ENCODE data around the gene SPOPL. TPM values are rescaled to one million over a fixed set of nuclear protein-coding genes. Genes with fewer than 3 reads are reported as not detected.

Gene SPOPL
- total RNA-seq, 1 experiment from 2014 or later = 13.6 TPM

DNA sequence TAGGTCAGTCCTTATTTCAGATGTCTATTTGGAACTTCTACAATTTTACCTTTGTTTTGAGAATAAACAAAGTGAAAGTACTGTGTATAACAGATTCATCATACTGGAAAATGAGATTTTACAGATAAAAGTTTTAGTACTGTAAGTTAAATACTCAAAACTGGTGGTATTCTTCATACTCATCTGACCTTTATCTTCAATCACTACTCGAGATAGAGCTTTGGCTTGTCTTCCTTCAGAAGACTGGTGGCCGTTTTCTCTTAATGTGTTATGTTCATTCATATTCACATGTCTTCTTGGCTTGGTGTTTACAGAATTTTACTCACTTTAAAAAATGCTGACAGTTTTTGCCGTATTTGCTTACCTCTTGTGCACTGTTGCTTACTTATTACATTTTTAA, 2.1 kb downstream of the SPOPL start:
- H3K27me3 Mint-ChIP-seq (ENCODE audit: low read depth) = no peaks in the 10 kb centered on the region; the same call in 1 of the 2 replicates
- TF ChIP-seq CTCF (conservative IDR thresholded peaks at IDR 0.05) = no peak
- H3K9me3 Mint-ChIP-seq = no peaks in the 10 kb centered on the region
- H3K36me3 Mint-ChIP-seq (ENCODE audit: insufficient read depth in 1 of 3, low read depth in 3 of 3) = peaks cover 0 to 3% (median 0%) of the 10 kb centered on the region in 3 experiments; a peak in 1 of 7 replicates
- Histone ChIP-seq H3K79me1 (ENCODE audit: insufficient read depth, low read depth, low read length, poor library complexity, severe bottlenecking) (peaks cover 2% of the 10 kb centered on the region), H3K9ac (ENCODE audit: extremely low read depth, insufficient read length, low read length) (no peak overlapping the region), H2AFZ (ENCODE audit: low read length) (no peak overlapping the region), H3T11ph (ENCODE audit: low read length) (no peak overlapping the region), H2AK5ac (ENCODE audit: insufficient read length, low read length) (no peak overlapping the region), H3K27ac (ENCODE audit: insufficient read length, low read depth, low read length) (no peak overlapping the region), H3K56ac (ENCODE audit: insufficient read length, low read depth, low read length) (no peak overlapping the region), H4K5ac (ENCODE audit: insufficient read length, low read depth, low read length) (no peak overlapping the region), H3K18ac (ENCODE audit: insufficient read length, low read depth, low read length) (no peak overlapping the region), H2BK5ac (ENCODE audit: insufficient read length, low read length) (no peak overlapping the region), H2BK15ac (ENCODE audit: low read depth, low read length) (no peak overlapping the region), H3K23me2 (ENCODE audit: insufficient read length, low read depth, low read length, poor library complexity, severe bottlenecking) (peaks cover 8% of the 10 kb centered on the region), H4K8ac (replicated peaks; ENCODE audit: insufficient read length, low read depth, low read length) (no peak overlapping the region), H3K27me3 (ENCODE audit: insufficient read depth, low read length) (no peaks in the 10 kb centered on the region), H3K4me1 (ENCODE audit: insufficient read depth, low read length) (no peaks in the 10 kb centered on the region), H3K4me2 (ENCODE audit: insufficient read depth, insufficient read length, low read length) (peak overlapping the region; percentile 79), H4K91ac (ENCODE audit: insufficient read length, low read depth, low read length) (no peak overlapping the region), H2BK120ac (ENCODE audit: low read depth, low read length, poor library complexity, severe bottlenecking) (no peak overlapping the region), H3K4ac (ENCODE audit: low read depth, low read length) (no peak overlapping the region), H3K14ac (ENCODE audit: insufficient read depth, low read length) (no peak overlapping the region), H2BK12ac (ENCODE audit: insufficient read length, low read depth, low read length) (no peak overlapping the region), H3K23ac (ENCODE audit: insufficient read length, low read depth, low read length) (no peak overlapping the region), H2BK20ac (ENCODE audit: low read depth, low read length, poor library complexity, severe bottlenecking) (no peak overlapping the region), H4K20me1 (ENCODE audit: control insufficient read depth, insufficient read depth, insufficient read length) (no peaks in the 10 kb centered on the region), H3K9me3 (ENCODE audit: control insufficient read depth, low read depth, low read length) (no peaks in the 10 kb centered on the region), H3K79me2 (ENCODE audit: insufficient read depth, low read length) (peaks cover 9% of the 10 kb centered on the region; the same call in 1 of the 2 replicates)
- H3K27ac Mint-ChIP-seq = no peak overlapping the region
- peaks cover 35 to 43% of the 10 kb centered on the region in 2 experiments for H3K4me1 Mint-ChIP-seq
- DNase-seq = no peak
- whole genome bisulfite sequencing (ENCODE audit: extremely low coverage, insufficient read length, low lambda C conversion rate) = no CpG with 5 or more reads among the region's 3 CpGs
- H3K4me3 Mint-ChIP-seq = peak overlapping the region; percentile 98 to 99
